ENCODE measurements around the gene PGLYRP1. TPM values are rescaled to one million over a fixed set of nuclear protein-coding genes. Genes with fewer than 3 reads are reported as not detected.

PGLYRP1 gene
- total RNA-seq, 1 experiment from 2014 or later: not detected

GRCh38 chr19:46042252-46042883, 19.5 kb upstream of the PGLYRP1 start:
- peaks cover 5% of the 10 kb centered on the region for H3K9me3 ChIP-seq (ENCODE audit: control insufficient read depth, low read depth, low read length)

More at GRCh38 chr19:46042252-46042883, 19.5 kb upstream of the PGLYRP1 start:
- no peak overlapping the region for H3K23ac ChIP-seq (ENCODE audit: insufficient read length, low read depth, low read length)
- H3K9ac ChIP-seq (ENCODE audit: extremely low read depth, insufficient read length, low read length): no peak overlapping the region
- no peak overlapping the region for H2AK5ac ChIP-seq (ENCODE audit: insufficient read length, low read length)
- no peak overlapping the region for H3K56ac ChIP-seq (ENCODE audit: insufficient read length, low read depth, low read length)
- H4K91ac ChIP-seq (ENCODE audit: insufficient read length, low read depth, low read length): no peak overlapping the region
- H3K18ac ChIP-seq (ENCODE audit: insufficient read length, low read depth, low read length): no peak overlapping the region
- H3K36me3 Mint-ChIP-seq (ENCODE audit: insufficient read depth in 1 of 3, low read depth in 3 of 3): peaks cover 0 to 8% (median 6%) of the 10 kb centered on the region in 3 experiments; a peak in 6 of 7 replicates
- H2BK15ac ChIP-seq (ENCODE audit: low read depth, low read length): no peak overlapping the region
- no peak for DNase-seq
- H3T11ph ChIP-seq (ENCODE audit: low read length): no peak overlapping the region
- WGBS (ENCODE audit: extremely low coverage, insufficient read length, low lambda C conversion rate): no CpG with 5 or more reads among the region's 5 CpGs
- no peak for TF ChIP-seq CTCF (conservative IDR thresholded peaks at IDR 0.05)
- H3K79me1 ChIP-seq (ENCODE audit: insufficient read depth, low read depth, low read length, poor library complexity, severe bottlenecking): no peaks in the 10 kb centered on the region
- H3K4me2 ChIP-seq (ENCODE audit: insufficient read depth, insufficient read length, low read length): no peak overlapping the region
- no peak overlapping the region for H4K5ac ChIP-seq (ENCODE audit: insufficient read length, low read depth, low read length)
- no peak overlapping the region for H3K27ac Mint-ChIP-seq
- H4K8ac ChIP-seq (replicated peaks; ENCODE audit: insufficient read length, low read depth, low read length): no peak overlapping the region
- H3K27me3 Mint-ChIP-seq (ENCODE audit: low read depth): peaks cover 74% of the 10 kb centered on the region
- H3K4me1 ChIP-seq (ENCODE audit: insufficient read depth, low read length): no peaks in the 10 kb centered on the region
- H2BK120ac ChIP-seq (ENCODE audit: low read depth, low read length, poor library complexity, severe bottlenecking): no peak overlapping the region
- no peaks in the 10 kb centered on the region for H3K27me3 ChIP-seq (ENCODE audit: insufficient read depth, low read length)
- no peak overlapping the region for H3K4me3 Mint-ChIP-seq
- no peaks in the 10 kb centered on the region for H3K23me2 ChIP-seq (ENCODE audit: insufficient read length, low read depth, low read length, poor library complexity, severe bottlenecking)
- no peak overlapping the region for H2BK20ac ChIP-seq (ENCODE audit: low read depth, low read length, poor library complexity, severe bottlenecking)
- H3K4me1 Mint-ChIP-seq: no peaks in the 10 kb centered on the region
- H2BK12ac ChIP-seq (ENCODE audit: insufficient read length, low read depth, low read length): no peak overlapping the region
- peaks cover 48 to 69% of the 10 kb centered on the region in 2 experiments for H3K9me3 Mint-ChIP-seq
- no peaks in the 10 kb centered on the region for H4K20me1 ChIP-seq (ENCODE audit: control insufficient read depth, insufficient read depth, insufficient read length)
- H3K79me2 ChIP-seq (ENCODE audit: insufficient read depth, low read length): no peaks in the 10 kb centered on the region
- H3K14ac ChIP-seq (ENCODE audit: insufficient read depth, low read length): no peak overlapping the region
- H3K4ac ChIP-seq (ENCODE audit: low read depth, low read length): no peak overlapping the region
- H2BK5ac ChIP-seq (ENCODE audit: insufficient read length, low read length): no peak overlapping the region
- H2AFZ ChIP-seq (ENCODE audit: low read length): no peak overlapping the region
- H3K27ac ChIP-seq (ENCODE audit: insufficient read length, low read depth, low read length): no peak overlapping the region
